Liver (tissue), 9 donors: ENCODE measurements around the gene KCNQ5. TPM values are rescaled to one million over a fixed set of nuclear protein-coding genes. Genes with fewer than 3 reads are reported as not detected.

Experiments
- DNase-seq: peaks from one replicate; pipeline ENCODE4 v3.0.0-alpha.2; 2017; ENCODE audit warnings: low spot score
- H3K27ac ChIP-seq, 2 donors: one replicate each; pipeline ENCODE4 v1.7.0; 2013; ENCODE audit warnings: inconsistent platforms in 2 of 2, low read length in 2 of 2, control low read depth in 1 of 2, low read depth in 1 of 2, mild to moderate bottlenecking in 1 of 2
- H3K27me3 ChIP-seq, 4 donors: one replicate each; pipeline versions ENCODE4 v1.6.1 to v1.7.0; 2013; ENCODE audit warnings: low read length in 3 of 4, inconsistent platforms in 1 of 4, mild to moderate bottlenecking in 1 of 4, moderate library complexity in 1 of 4; ENCODE audit not compliant: control insufficient read depth in 4 of 4, insufficient read depth in 4 of 4
- H3K36me3 ChIP-seq, 4 donors: one replicate each; pipeline versions ENCODE4 v1.6.1 to v1.7.0; 2013; ENCODE audit warnings: low read length in 3 of 4, mild to moderate bottlenecking in 3 of 4, low read depth in 1 of 4, moderate library complexity in 1 of 4; ENCODE audit not compliant: control insufficient read depth in 4 of 4, insufficient read depth in 3 of 4
- H3K4me1 ChIP-seq, 4 donors: one replicate each; pipeline versions ENCODE4 v1.6.1 to v1.7.0; 2013; ENCODE audit warnings: low read length in 3 of 4, mild to moderate bottlenecking in 3 of 4, moderate library complexity in 1 of 4; ENCODE audit not compliant: control insufficient read depth in 4 of 4, insufficient read depth in 4 of 4
- H3K4me3 ChIP-seq, 3 donors: one replicate each; pipeline versions ENCODE4 v1.6.1 to v1.7.0; 2013; ENCODE audit warnings: low read length in 3 of 3, control low read depth in 1 of 3, low read depth in 1 of 3, mild to moderate bottlenecking in 1 of 3
- H3K9ac ChIP-seq, 2 donors: one replicate each; pipeline ENCODE4 v1.7.0; 2013; ENCODE audit warnings: low read length in 2 of 2, mild to moderate bottlenecking in 2 of 2, moderate library complexity in 2 of 2, control low read depth in 1 of 2, low read depth in 1 of 2
- H3K9me3 ChIP-seq, 4 donors: one replicate each; pipeline versions ENCODE4 v1.6.1 to v1.7.0; 2013; ENCODE audit warnings: low read length in 3 of 4; ENCODE audit not compliant: control insufficient read depth in 4 of 4
- ATF3 ChIP-seq: IDR thresholded peaks from 2 replicates; pipeline ENCODE4 v1.6.1; 2016; ENCODE audit warnings: antibody characterized with exemption
- CTCF ChIP-seq: fragments of 150-350 bp; IDR thresholded peaks from 2 replicates; pipeline ENCODE4 v1.5.1; 2017; ENCODE audit warnings: improper control_type of control experiment, low read depth, low read length; ENCODE audit not compliant: missing input control
- EGR1 ChIP-seq, 2 donors: IDR thresholded peaks; 2 replicates each; pipeline ENCODE4 v1.6.1; 2016 to 2018; ENCODE audit warnings: antibody characterized with exemption in 2 of 2, low read depth in 2 of 2
- FOXA1 ChIP-seq: IDR thresholded peaks from 2 replicates; pipeline ENCODE4 v1.6.1; 2016; ENCODE audit warnings: antibody characterized with exemption
- FOXA2 ChIP-seq: IDR thresholded peaks from 2 replicates; pipeline ENCODE4 v1.6.1; 2016; ENCODE audit warnings: antibody characterized with exemption
- GABPA ChIP-seq, 2 donors: IDR thresholded peaks in 1 of 2; conservative IDR thresholded peaks in 1 of 2; 2 replicates each; pipeline ENCODE4 v1.6.1; 2016; ENCODE audit warnings: antibody characterized with exemption in 2 of 2, mild to moderate bottlenecking in 1 of 2, moderate library complexity in 1 of 2
- HNF4A ChIP-seq, 2 donors: conservative IDR thresholded peaks; 2 replicates each; pipeline ENCODE4 v1.6.1; 2016; ENCODE audit warnings: antibody characterized with exemption in 2 of 2, mild to moderate bottlenecking in 2 of 2
- HNF4G ChIP-seq: IDR thresholded peaks from 2 replicates; pipeline ENCODE4 v1.6.1; 2016; ENCODE audit warnings: antibody characterized with exemption
- JUND ChIP-seq, 2 donors: IDR thresholded peaks; 2 replicates each; pipeline ENCODE4 v1.6.1; 2016; ENCODE audit warnings: antibody characterized with exemption in 2 of 2
- NR2F2 ChIP-seq: IDR thresholded peaks from 2 replicates; pipeline ENCODE4 v1.6.1; 2016; ENCODE audit warnings: antibody characterized with exemption
- RAD21 ChIP-seq, 2 donors: IDR thresholded peaks; 2 replicates each; pipeline ENCODE4 v1.6.1; 2016; ENCODE audit warnings: antibody characterized with exemption in 2 of 2, mild to moderate bottlenecking in 2 of 2
- REST ChIP-seq: IDR thresholded peaks from 2 replicates; pipeline ENCODE4 v1.6.1; 2016; ENCODE audit warnings: antibody characterized with exemption, mild to moderate bottlenecking
- RXRA ChIP-seq, 2 donors: IDR thresholded peaks; 2 replicates each; pipeline ENCODE4 v1.6.1; 2017 to 2018; ENCODE audit warnings: antibody characterized with exemption in 2 of 2, mild to moderate bottlenecking in 1 of 2
- SP1 ChIP-seq: IDR thresholded peaks from 2 replicates; pipeline ENCODE4 v1.6.1; 2018; ENCODE audit warnings: antibody characterized with exemption, mild to moderate bottlenecking
- TAF1 ChIP-seq: conservative IDR thresholded peaks from 2 replicates; pipeline ENCODE4 v1.6.1; 2016; ENCODE audit warnings: antibody characterized with exemption, mild to moderate bottlenecking
- YY1 ChIP-seq: IDR thresholded peaks from 2 replicates; pipeline ENCODE4 v1.6.1; 2016; ENCODE audit warnings: antibody characterized with exemption, mild to moderate bottlenecking
- ZBTB33 ChIP-seq: IDR thresholded peaks from 2 replicates; pipeline ENCODE4 v1.6.1; 2016; ENCODE audit warnings: antibody characterized with exemption
- WGBS: extraction: QIAGEN DNeasy Blood & Tissue Kit; methylation state at CpG from one replicate; pipeline ENCODE4 v1.1.7; 2013; 5-methylcytosine and 5-hydroxymethylcytosine counted together
- polyA plus RNA-seq, 2 donors: library from polyadenylated mRNA; stranded (reverse) in 1 of 2; unstranded in 1 of 2; fragments of 200-250 nt in 1 of 2; fragments of >200 nt in 1 of 2; fragmentation: Nextera tagmentation in 1 of 2; extraction: Ambion mirVana in 1 of 2; gene quantifications; one replicate each; pipeline versions ENCODE4 v1.2.1 to v1.2.3, GENCODE V29; 2013 to 2015
- total RNA-seq, 2 donors: library from RNA; depleted of rRNA; stranded (reverse); fragments of >200 nt; gene quantifications; one replicate each; pipeline ENCODE4 v1.2.3, GENCODE V29; 2014
- donor health status: healthy.
- donor health status: healthy.
- donor health status: healthy.
- donor health status: healthy.
- donor health status: healthy.

The KCNQ5 gene
- total and polyA plus RNA-seq, 4 donors, result 0.02 to 1.1 (median 0.15) TPM

- no peak for DNase-seq
- H3K27ac ChIP-seq, result no peak overlapping the region
- H3K4me1 ChIP-seq, result no peaks in the 10 kb centered on the region
- H3K9ac ChIP-seq, result no peak overlapping the region
- 90% methylated on average over 2 of the region's 2 CpGs for WGBS
- no peaks in the 10 kb centered on the region for H3K9me3 ChIP-seq
- no peaks in the 10 kb centered on the region for H3K36me3 ChIP-seq
- TF ChIP-seq YY1 (no peak), ZBTB33 (no peak), RXRA (IDR thresholded peaks at IDR 0.05) (no peak), FOXA1 (no peak), ATF3 (no peak), RAD21 (IDR thresholded peaks at IDR 0.05) (no peak), HNF4G (no peak), CTCF (no peak), JUND (IDR thresholded peaks at IDR 0.05) (no peak), REST (no peak), HNF4A (conservative IDR thresholded peaks at IDR 0.05) (no peak), NR2F2 (no peak), GABPA (IDR thresholded peaks at IDR 0.05 in 1 of 2, conservative IDR thresholded peaks at IDR 0.05 in 1 of 2) (no peak)
- H3K27me3 ChIP-seq, result peaks cover 0 to 4% (median 0%) of the 10 kb centered on the region in 4 donors
- no peak overlapping the region for H3K4me3 ChIP-seq
Measured at GRCh38 chr6:72647489-72647888, 25.6 kb downstream of the KCNQ5 start.

- no peak overlapping the region for H3K4me3 ChIP-seq
- WGBS, result 67% methylated on average over 8 of the region's 8 CpGs
- H3K9me3 ChIP-seq, result no peaks in the 10 kb centered on the region
- no peak overlapping the region for H3K9ac ChIP-seq
- TF ChIP-seq ZBTB33 (no peak), CTCF (no peak), EGR1 (IDR thresholded peaks at IDR 0.05; ENCODE audit: low read depth in 2 of 2) (no peak), SP1 (no peak), YY1 (no peak), TAF1 (no peak), RAD21 (IDR thresholded peaks at IDR 0.05) (no peak), NR2F2 (no peak), GABPA (IDR thresholded peaks at IDR 0.05 in 1 of 2, conservative IDR thresholded peaks at IDR 0.05 in 1 of 2) (no peak), FOXA2 (no peak)
- no peak overlapping the region for H3K27ac ChIP-seq
- no peaks in the 10 kb centered on the region for H3K27me3 ChIP-seq
- no peaks in the 10 kb centered on the region for H3K36me3 ChIP-seq
- DNase-seq, result no peak
- H3K4me1 ChIP-seq, result no peaks in the 10 kb centered on the region
Measured at GRCh38 chr6:72649032-72649984, 27.4 kb downstream of the KCNQ5 start.
